ENCODE data around the gene DCC. TPM values are rescaled to one million over a fixed set of nuclear protein-coding genes. Genes with fewer than 3 reads are reported as not detected.

The DCC gene
- total and polyA plus RNA-seq, 9 of the 15 experiments (the other 6 are each of a cell fraction or from before 2014, with no cell fraction given): not detected

GRCh38 chr18:52459890-52460289 lies 119.9 kb downstream of the DCC start:
- Histone ChIP-seq H4K20me1 (replicated peaks; ENCODE audit: control insufficient read depth, insufficient read depth, low read length) (no peaks in the 10 kb centered on the region), H3K9me1 (ENCODE audit: control insufficient read depth, insufficient read depth, low read length) (no peaks in the 10 kb centered on the region), H2AFZ (ENCODE audit: low read depth, low read length) (no peak overlapping the region), H3K4me3 (no peak overlapping the region), H3K9ac (ENCODE audit: insufficient read depth in 1 of 2, low read depth in 2 of 2, low read length in 2 of 2) (no peak overlapping the region), H3K79me2 (ENCODE audit: control insufficient read depth, insufficient read depth, low read length) (no peaks in the 10 kb centered on the region), H3K27me3 (ENCODE audit: control insufficient read depth in 2 of 2, insufficient read depth in 2 of 2, low read length in 2 of 2) (no peaks in the 10 kb centered on the region), H3K27ac (ENCODE audit: extremely low read depth, low read depth, low read length) (no peak overlapping the region), H3K9me3 (replicated peaks; ENCODE audit: control insufficient read depth, insufficient read depth, low read depth, low read length) (no peaks in the 10 kb centered on the region), H3K4me2 (ENCODE audit: insufficient read depth, low read length) (no peak overlapping the region), H3K36me3 (ENCODE audit: control insufficient read depth, insufficient read depth, low read length) (no peaks in the 10 kb centered on the region), H3K4me1 (replicated peaks in 1 of 2; ENCODE audit: control insufficient read depth in 2 of 2, insufficient read depth in 2 of 2, low read length in 2 of 2) (no peaks in the 10 kb centered on the region)
- FAIRE-seq (no peak), DNase-seq (ENCODE audit: extremely low read depth in 1 of 4, low spot score in 3 of 4) (no peak), ATAC-seq (no peak)
- 0% methylated on average over 1 of the region's 1 CpG for WGBS (ENCODE audit: insufficient coverage, low coverage, missing lambda C conversion rate)
- BruUV-seq (replicated peaks): no TSS peak
- POLR2A ChIA-PET: no interaction called here
- in situ Hi-C loops (cut with MboI): no loop called here
- CTCF ChIA-PET (ENCODE audit: low intra/inter-chr PET ratio): no interaction called here
- intact Hi-C loops (cut with micrococcal nuclease): no loop called here
- no peak for TF ChIP-seq PML (IDR thresholded peaks at IDR 0.05; ENCODE audit: low read length)
- no peak for TF ChIP-seq ZBTB33 (CRISPR knock-in tag; IDR thresholded peaks at IDR 0.05)
- no peak for TF ChIP-seq MCM3 (IDR thresholded peaks at IDR 0.05)
- no peak for TF ChIP-seq TCF3 (CRISPR knock-in tag; IDR thresholded peaks at IDR 0.05)
- TF ChIP-seq ZNF740 (CRISPR knock-in tag; IDR thresholded peaks at IDR 0.05): no peak
- TF ChIP-seq ZNF740 (tag; IDR thresholded peaks at IDR 0.05): no peak
- no peak for TF ChIP-seq ZBTB34 (CRISPR knock-in tag; IDR thresholded peaks at IDR 0.05)
- no peak for TF ChIP-seq MIER1 (IDR thresholded peaks at IDR 0.05; ENCODE audit: low read depth)
- TF ChIP-seq ZNF436 (CRISPR knock-in tag; IDR thresholded peaks at IDR 0.05): no peak
- no peak for TF ChIP-seq SMARCC2 (IDR thresholded peaks at IDR 0.05; ENCODE audit: low read depth)
- TF ChIP-seq FOXP1 (CRISPR knock-in tag; IDR thresholded peaks at IDR 0.05): no peak
- no peak for TF ChIP-seq PATZ1 (CRISPR knock-in tag; IDR thresholded peaks at IDR 0.05; ENCODE audit: borderline replicate concordance)
- TF ChIP-seq NFIX (CRISPR knock-in tag; IDR thresholded peaks at IDR 0.05; ENCODE audit: low read depth): no peak
- no peak for TF ChIP-seq KLF6 (CRISPR knock-in tag; IDR thresholded peaks at IDR 0.05; ENCODE audit: borderline replicate concordance)
- TF ChIP-seq POLR2AphosphoS5 (IDR thresholded peaks at IDR 0.05; ENCODE audit: control insufficient read depth, insufficient read depth, low read depth, low read length): no peak
- no peak for TF ChIP-seq KDM5B (IDR thresholded peaks at IDR 0.05; ENCODE audit: insufficient replicate concordance, low read depth, low read length)
- no peak for TF ChIP-seq ZNF212 (CRISPR knock-in tag; IDR thresholded peaks at IDR 0.05)
- no peak for TF ChIP-seq ZNF785 (CRISPR knock-in tag; IDR thresholded peaks at IDR 0.05)
- no peak for TF ChIP-seq TCF7L2 (IDR thresholded peaks at IDR 0.05; ENCODE audit: low read depth, low read length)

All from K562 (cell line).